NCI-H345 (cell line): Measurements from ENCODE around the gene SCPEP1.
A peak's percentile ranks its signal among the peaks of the same experiment; 100 is the strongest.
"Not testable (repeated sequence)": the region's sequence is repeated elsewhere in the genome, so short reads cannot be mapped to it uniquely, and the experiment has no call there.

ENCODE experiments used
- DNase-seq: peaks from one replicate; lab custom pipeline; 2025; lab: John Stamatoyannopoulos, UW

The SCPEP1 gene, protein sequence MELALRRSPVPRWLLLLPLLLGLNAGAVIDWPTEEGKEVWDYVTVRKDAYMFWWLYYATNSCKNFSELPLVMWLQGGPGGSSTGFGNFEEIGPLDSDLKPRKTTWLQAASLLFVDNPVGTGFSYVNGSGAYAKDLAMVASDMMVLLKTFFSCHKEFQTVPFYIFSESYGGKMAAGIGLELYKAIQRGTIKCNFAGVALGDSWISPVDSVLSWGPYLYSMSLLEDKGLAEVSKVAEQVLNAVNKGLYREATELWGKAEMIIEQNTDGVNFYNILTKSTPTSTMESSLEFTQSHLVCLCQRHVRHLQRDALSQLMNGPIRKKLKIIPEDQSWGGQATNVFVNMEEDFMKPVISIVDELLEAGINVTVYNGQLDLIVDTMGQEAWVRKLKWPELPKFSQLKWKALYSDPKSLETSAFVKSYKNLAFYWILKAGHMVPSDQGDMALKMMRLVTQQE

GRCh38 chr17:56977673-56978395 is at the start of gene SCPEP1:
TSS of gene SCPEP1 (plus strand) at chr17:56978131. CDS start at chr17:56978160, 29 bp downstream.
- DNase-seq: peak; percentile 90

- DNase-seq: no peak
Observed at GRCh38 chr17:56928586-56928985, 49.3 kb upstream of the SCPEP1 start.

DNA sequence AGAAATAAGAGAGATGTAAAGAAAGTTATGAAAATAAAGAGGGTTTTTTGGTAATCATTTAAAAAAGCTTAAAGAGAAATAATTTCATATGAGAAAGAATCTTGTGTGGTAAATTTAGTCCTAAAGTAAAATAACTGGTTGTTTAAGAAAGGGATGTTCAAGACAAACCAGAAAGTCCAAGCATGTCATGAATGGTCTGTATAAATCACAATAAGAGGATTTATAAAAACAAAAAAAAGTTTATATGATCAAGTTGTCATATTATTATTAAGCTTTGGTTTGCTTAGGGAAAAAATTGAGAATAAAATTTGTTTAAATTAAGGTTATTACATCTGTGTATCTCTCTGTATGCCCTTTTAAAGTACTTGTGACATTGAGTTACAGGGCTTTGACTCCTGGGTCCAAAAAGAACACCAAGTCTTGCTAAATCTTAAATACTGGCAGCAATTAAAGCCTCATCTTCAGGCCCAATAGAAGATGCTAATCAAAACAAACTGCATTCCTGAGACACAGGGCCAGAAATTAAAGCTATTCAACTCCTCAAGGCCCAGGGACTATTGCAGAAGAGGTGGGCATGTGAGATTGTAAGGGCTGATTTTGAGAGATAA is 48.5 kb upstream of the SCPEP1 start:
- no peak for DNase-seq

DNA sequence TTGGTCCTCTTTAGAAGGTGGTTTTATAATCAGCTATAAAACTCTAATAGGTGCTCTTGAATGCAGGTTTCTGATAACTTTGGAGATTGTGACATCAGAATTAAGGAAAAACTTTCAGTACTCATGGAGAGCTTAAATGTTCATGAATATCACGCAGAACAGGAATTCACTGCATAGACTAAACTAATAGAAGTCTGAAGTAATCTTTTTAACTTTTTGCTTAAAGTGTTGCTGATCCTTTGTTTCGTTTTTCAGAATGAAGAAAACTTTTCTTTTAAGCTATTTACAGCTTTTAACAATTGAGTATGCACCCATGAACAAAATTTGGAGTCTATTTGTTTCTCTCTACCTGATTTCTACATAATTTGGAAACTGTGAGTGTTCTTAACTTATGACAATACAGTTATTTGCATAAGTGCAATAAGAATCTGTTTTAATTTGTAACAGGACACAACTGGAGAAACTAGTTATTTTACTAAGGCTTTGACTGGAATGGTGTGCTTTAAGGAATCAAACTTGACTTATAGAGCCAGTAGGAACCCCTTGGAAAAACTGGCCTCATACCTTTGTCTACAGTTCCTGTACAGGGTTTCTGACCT is 47.1 kb upstream of the SCPEP1 start:
- no peak for DNase-seq

GRCh38 chr17:56933151-56933745 is 44.7 kb upstream of the SCPEP1 start:
- DNase-seq: no peak

- DNase-seq: no peak
Observed at GRCh38 chr17:56933868-56934267, 44.1 kb upstream of the SCPEP1 start.

DNA sequence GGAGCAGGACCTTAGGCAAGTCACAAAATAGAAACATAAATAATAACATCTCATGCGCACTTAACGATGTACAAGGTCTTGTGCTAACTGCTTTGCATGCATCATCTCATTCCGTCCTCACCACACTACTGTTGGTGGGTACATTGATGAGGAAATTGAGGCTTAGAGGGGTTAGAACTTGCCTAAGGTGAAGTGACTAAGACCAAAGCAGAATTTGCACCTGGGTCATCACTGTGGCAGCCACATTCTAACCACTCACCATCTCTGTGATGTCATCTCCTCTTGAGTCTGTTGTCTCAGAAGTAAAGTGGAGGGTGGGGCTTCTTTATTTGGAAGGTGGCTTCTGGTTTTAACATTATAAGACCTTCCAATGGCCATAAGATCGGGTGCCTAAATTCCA is 43.7 kb upstream of the SCPEP1 start:
- no peak for DNase-seq

DNA sequence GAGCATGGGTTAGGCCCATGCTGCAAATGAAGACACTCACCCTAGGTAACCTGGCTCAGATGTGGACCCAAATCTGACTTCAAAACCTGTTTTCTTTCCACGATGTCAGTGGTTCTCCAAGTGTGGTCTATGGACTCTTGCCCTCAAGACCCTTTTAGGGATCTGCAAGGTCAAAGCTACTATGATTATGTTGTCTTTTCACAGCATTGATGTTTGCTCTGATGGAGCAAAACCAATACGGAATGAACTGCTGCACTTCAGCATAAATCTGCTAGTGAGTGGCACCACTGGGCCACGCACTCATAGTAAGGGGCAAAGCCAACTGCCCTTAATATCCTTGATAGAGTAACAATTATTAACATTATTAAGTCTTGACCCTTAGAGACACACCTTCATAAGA is 42.5 kb upstream of the SCPEP1 start:
- no peak for DNase-seq

GRCh38 chr17:56936697-56937322 is 41.1 kb upstream of the SCPEP1 start:
- DNase-seq: no peak

GRCh38 chr17:56937687-56938086 is 40.2 kb upstream of the SCPEP1 start:
- no peak for DNase-seq

GRCh38 chr17:56938206-56938605 is 39.7 kb upstream of the SCPEP1 start:
- not testable (repeated sequence) for DNase-seq

- DNase-seq: peak; percentile 42
Observed at GRCh38 chr17:56939869-56940484, 38.0 kb upstream of the SCPEP1 start.

DNA sequence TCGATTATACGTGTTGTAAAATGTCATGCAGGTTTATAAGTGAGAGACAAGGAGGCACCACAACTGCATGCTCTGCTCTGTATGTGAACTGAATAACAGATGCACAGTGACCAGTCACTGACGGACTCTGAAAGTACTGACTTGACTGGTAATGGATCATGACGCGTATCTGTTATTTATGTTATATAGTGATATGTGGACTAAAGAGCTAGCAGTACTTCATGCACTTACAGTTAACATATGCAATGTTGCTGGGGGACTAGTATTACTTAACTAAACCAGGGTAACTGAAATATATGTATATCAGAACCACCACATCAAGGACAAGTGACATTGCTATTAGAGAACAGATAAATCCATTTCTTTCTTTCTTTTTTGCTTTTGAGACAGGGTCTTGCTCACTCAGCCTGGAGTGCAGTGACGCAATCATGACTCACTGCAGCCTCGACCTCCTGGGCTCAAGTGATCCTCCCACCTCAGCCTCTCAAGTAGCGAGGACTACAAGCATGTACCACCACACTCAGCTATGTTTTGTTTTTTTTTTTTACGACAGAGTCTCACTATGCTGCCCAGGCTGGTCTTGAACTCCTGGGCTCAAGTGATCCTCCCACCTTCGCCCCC is 34.3 kb upstream of the SCPEP1 start:
- no peak for DNase-seq

DNA sequence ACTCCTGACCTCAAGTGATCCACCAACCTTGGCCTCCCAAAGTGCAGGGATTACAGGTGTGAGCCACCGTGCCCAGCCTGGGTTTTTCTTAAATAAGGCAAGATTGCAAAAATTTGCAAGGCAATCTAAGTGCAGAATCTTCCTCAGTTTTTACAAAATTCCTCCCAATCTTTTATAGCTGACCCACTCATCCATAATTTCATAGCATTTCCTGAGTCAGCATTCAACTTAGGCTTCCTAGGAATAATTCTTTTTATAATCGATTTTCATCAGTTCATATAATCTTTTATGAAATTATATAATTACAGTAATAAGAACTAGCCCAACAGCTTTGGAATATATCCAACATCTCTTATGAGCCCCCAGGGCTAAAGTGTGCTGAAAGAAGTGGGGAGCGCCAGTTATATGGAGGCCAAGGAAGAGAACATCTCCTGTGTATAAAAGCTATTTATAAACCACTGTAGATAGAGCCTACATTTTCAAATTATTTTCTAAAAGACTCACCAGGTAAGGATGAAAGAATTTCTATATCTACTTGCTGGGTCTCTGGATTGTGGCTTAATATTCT is 31.9 kb upstream of the SCPEP1 start:
- no peak for DNase-seq

DNA sequence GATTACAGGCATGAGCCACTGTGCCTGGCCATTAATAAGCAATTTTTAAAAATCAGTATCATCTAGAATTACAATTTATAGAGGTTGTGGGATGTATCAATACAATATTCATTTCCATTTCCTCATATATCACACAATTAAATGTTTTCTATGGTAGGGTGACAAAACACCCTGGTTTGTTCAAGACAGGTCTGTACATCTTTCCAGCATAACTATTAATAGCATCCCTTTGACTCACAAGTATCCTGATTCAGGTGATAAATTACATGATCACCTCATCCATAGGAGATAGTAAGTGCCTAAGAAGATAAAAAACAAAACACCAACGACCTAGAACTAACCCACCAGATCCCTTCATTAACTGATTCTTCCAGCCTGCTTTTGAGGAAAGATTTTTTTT is 30.2 kb upstream of the SCPEP1 start:
- DNase-seq: no peak

GRCh38 chr17:56948491-56948890 is 29.4 kb upstream of the SCPEP1 start:
- DNase-seq: no peak

DNA sequence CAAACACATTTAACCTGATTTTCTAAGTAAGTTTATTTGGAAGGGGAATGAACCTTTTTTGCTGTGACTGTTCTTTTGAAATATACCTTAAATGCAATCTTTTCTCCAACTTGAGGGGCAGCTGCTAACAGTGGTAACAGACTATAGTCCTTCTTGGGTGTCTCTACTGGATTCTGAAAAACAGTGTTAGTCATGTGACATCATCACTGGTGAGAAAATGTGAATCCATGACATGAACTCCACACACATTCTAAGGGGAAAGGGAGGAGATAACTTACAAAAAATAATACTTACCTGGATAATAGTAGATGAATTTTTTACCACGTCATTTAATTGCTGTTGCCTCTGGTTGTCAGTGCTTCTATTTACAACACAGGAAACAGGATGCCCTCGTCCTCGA is 28.3 kb upstream of the SCPEP1 start:
- no peak for DNase-seq

DNA sequence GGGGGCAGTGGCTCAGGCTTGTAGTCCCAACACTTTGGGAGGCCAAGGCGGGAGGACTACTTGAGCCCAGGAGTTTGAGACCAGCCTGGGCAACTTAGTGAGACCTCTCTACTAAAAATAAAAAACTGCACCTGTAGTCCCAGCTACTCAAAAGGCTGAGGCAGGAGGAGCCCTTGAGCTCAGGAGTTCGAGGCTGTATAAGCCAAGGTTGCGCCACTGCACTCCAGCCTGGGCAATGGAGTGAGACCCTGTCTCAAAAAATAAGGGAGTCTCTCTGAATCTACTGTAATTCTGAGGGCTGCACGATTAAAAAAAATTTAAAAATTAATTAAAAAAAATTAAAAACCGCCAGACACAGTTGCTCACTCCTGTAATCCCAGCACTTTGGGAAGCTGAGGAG is 20.9 kb upstream of the SCPEP1 start:
- no peak for DNase-seq

- peak; percentile 95 for DNase-seq
Observed at GRCh38 chr17:56960596-56961538, 17.1 kb upstream of the SCPEP1 start, which contains the start of gene COIL. TSS of gene COIL (minus strand) at chr17:56961050. CDS start at chr17:56961019, 31 bp downstream.
